Neural cell (in vitro differentiated cells): ENCODE results near the gene TAF3. TPM values are rescaled to one million over a fixed set of nuclear protein-coding genes. Genes with fewer than 3 reads are reported as not detected.

Source experiments
- H2AFZ ChIP-seq: fragments of 200-600, 300-800 bp; sonication (generic), shearing (Covaris generic); 2 replicates; pipeline ENCODE4 v1.6.0; 2014; ENCODE audit warnings: low read depth, mild to moderate bottlenecking, antibody characterized with exemption, low read length, moderate library complexity
- H3F3A ChIP-seq: fragments of 200-600 bp; shearing (Covaris generic); 2 replicates; pipeline ENCODE4 v1.6.1; 2016; ENCODE audit warnings: mild to moderate bottlenecking, moderate library complexity, mixed read lengths, antibody characterized with exemption, low read length; ENCODE audit not compliant: insufficient read depth, poor library complexity, severe bottlenecking
- H3K27ac ChIP-seq: fragments of 200-600, 300-800 bp; sonication (generic), shearing (Covaris generic); 2 replicates; pipeline ENCODE4 v1.5.1; 2014; ENCODE audit warnings: mild to moderate bottlenecking, low read length, moderate library complexity
- H3K27me3 ChIP-seq: fragments of 300-800, 200-600 bp; sonication (generic), shearing (Covaris generic); 2 replicates; pipeline ENCODE4 v1.6.0; 2014; ENCODE audit warnings: mild to moderate bottlenecking, low read depth, low read length, moderate library complexity; ENCODE audit not compliant: insufficient read depth
- H3K36me3 ChIP-seq: fragments of 300-800, 200-600 bp; sonication (generic), shearing (Covaris generic); 2 replicates; pipeline ENCODE4 v1.5.1; 2014; ENCODE audit warnings: mild to moderate bottlenecking, antibody characterized with exemption, low read length, moderate library complexity; ENCODE audit not compliant: insufficient read depth
- H3K4me2 ChIP-seq: fragments of 300-800, 200-600 bp; sonication (generic), shearing (Covaris generic); 2 replicates; pipeline ENCODE4 v1.6.0; 2014; ENCODE audit warnings: mild to moderate bottlenecking, low read length
- H3K4me3 ChIP-seq: fragments of 300-800, 200-600 bp; sonication (generic), shearing (Covaris generic); 2 replicates; pipeline ENCODE4 v1.5.1; 2014; ENCODE audit warnings: mild to moderate bottlenecking, low read length, moderate library complexity
- H3K79me2 ChIP-seq: fragments of 200-600 bp; shearing (Covaris generic); replicated peaks from 2 replicates; pipeline ENCODE4 v1.6.0; 2014; ENCODE audit warnings: mild to moderate bottlenecking, low read length, moderate library complexity; ENCODE audit not compliant: insufficient read depth
- H3K9ac ChIP-seq: fragments of 300-800, 200-600 bp; sonication (generic), shearing (Covaris generic); 2 replicates; pipeline ENCODE4 v1.6.1; 2016; ENCODE audit warnings: mild to moderate bottlenecking, low read length, mixed read lengths
- H3K9me2 ChIP-seq: fragments of 200-600 bp; shearing (Covaris generic); 2 replicates; pipeline ENCODE4 v1.6.1; 2016; ENCODE audit warnings: mild to moderate bottlenecking, low read length, mixed read lengths; ENCODE audit not compliant: insufficient read depth
- H3K9me3 ChIP-seq: fragments of 200-600, 300-800 bp; sonication (generic), shearing (Covaris generic); 2 replicates; pipeline ENCODE4 v1.6.1; 2016; ENCODE audit warnings: mild to moderate bottlenecking, mixed run types, low read length, moderate library complexity, mixed read lengths
- H4K20me1 ChIP-seq: fragments of 200-600 bp; shearing (Covaris generic); 2 replicates; pipeline ENCODE4 v1.6.1; 2016; ENCODE audit warnings: mild to moderate bottlenecking, mixed run types; ENCODE audit not compliant: insufficient read depth
- EP300 ChIP-seq: fragments of 450-650 bp; conservative IDR thresholded peaks from 2 replicates; pipeline ENCODE4 v1.6.1; 2014; ENCODE audit warnings: antibody characterized with exemption, mild to moderate bottlenecking, moderate library complexity; ENCODE audit not compliant: poor library complexity, severe bottlenecking
- EZH2 ChIP-seq: fragments of 200-600, 300-800 bp; shearing (Covaris generic), sonication (generic); IDR thresholded peaks from 2 replicates; pipeline ENCODE4 v1.6.1; 2014; ENCODE audit warnings: antibody characterized with exemption, low read length, borderline replicate concordance, mild to moderate bottlenecking; ENCODE audit not compliant: insufficient read depth, poor library complexity, severe bottlenecking
- MXI1 ChIP-seq: fragments of 450-650 bp; conservative IDR thresholded peaks from 2 replicates; pipeline ENCODE4 v1.6.1; 2014; ENCODE audit warnings: antibody characterized with exemption, mild to moderate bottlenecking; ENCODE audit not compliant: poor library complexity, severe bottlenecking
- POLR2AphosphoS5 ChIP-seq: IDR thresholded peaks from 2 replicates; pipeline ENCODE4 v1.6.1; 2012
- RAD21 ChIP-seq: fragments of 450-650 bp; conservative IDR thresholded peaks from 2 replicates; pipeline ENCODE4 v1.6.1; 2014; ENCODE audit warnings: antibody characterized with exemption, mild to moderate bottlenecking, moderate library complexity
- SMC3 ChIP-seq: fragments of 450-650 bp; conservative IDR thresholded peaks from 2 replicates; pipeline ENCODE4 v1.6.1; 2014; ENCODE audit warnings: antibody characterized with exemption, mild to moderate bottlenecking, moderate library complexity; ENCODE audit not compliant: poor library complexity
- TAF1 ChIP-seq: IDR thresholded peaks from 2 replicates; pipeline ENCODE4 v1.6.1; 2012; ENCODE audit warnings: low read depth
- polyA plus RNA-seq: library from polyadenylated mRNA; depleted of rRNA; stranded (reverse); fragments of >200 nt; gene quantifications from 2 replicates; pipeline ENCODE4 v1.2.3, GENCODE V29; 2014
- TF ChIP-seq, protein P1 (sequence below): fragments of 450-650 bp; IDR thresholded peaks from 2 replicates; pipeline ENCODE4 v1.5.1; 2014; ENCODE audit warnings: antibody characterized with exemption, mild to moderate bottlenecking, moderate library complexity; ENCODE audit not compliant: poor library complexity, severe bottlenecking

TAF3 gene
- polyA plus RNA-seq, 1 donor from 2014 or later, result 2.0 TPM

DNA sequence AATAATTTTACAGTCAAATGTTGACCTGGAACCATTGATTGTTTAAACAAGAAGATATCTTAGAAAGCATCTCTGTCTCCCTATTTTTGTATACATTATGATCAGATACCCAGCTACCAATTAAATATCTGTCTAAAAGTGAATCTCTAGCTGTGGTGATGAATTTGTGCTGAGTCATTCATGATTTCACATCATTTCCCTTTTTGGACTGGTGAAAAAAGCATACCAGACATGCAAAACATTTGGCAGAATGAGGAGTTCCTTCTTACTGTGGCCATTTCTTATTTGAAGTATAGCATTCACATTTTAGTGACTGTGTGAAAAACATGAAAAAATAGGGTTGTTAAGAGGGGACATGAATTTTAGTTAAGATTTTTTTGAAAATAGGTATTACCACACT is 138.2 kb downstream of the TAF3 start:
- Histone ChIP-seq H4K20me1 (no peaks in the 10 kb centered on the region), H3K4me3 (no peak overlapping the region), H3K27me3 (no peaks in the 10 kb centered on the region), H2AFZ (no peak overlapping the region), H3K27ac (no peak overlapping the region), H3K36me3 (no peaks in the 10 kb centered on the region), H3K4me2 (no peak overlapping the region), H3K9me2 (no peaks in the 10 kb centered on the region), H3K9me3 (no peaks in the 10 kb centered on the region), H3F3A (no peaks in the 10 kb centered on the region), H3K79me2 (no peaks in the 10 kb centered on the region), H3K9ac (no peak overlapping the region)
- TF ChIP-seq EP300 (no peak), POLR2AphosphoS5 (no peak), MXI1 (no peak), RAD21 (no peak)

DNA sequence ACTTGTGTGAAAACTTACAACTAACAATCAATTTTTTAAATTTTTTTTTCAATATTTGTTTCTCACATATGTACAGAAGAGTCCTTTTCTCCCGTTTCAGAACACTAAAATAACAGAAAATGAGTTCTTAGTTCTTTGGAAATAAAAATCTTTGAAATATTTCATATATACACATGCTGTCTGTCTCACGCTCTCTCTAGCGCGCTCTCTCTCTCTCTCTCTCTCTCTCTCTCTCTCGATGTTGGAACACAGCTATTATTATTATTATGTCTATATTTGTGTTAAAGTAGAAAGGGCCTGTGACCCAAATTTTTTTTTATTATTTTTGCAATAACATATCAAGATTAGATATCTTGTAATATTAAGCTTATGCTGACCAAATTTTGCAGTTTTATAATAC is 139.3 kb downstream of the TAF3 start:
- no peak overlapping the region for H3K9ac ChIP-seq
- no peak overlapping the region for H3K4me2 ChIP-seq
- H3K4me3 ChIP-seq, result no peak overlapping the region
- no peaks in the 10 kb centered on the region for H3K36me3 ChIP-seq
- H3K9me3 ChIP-seq, result no peaks in the 10 kb centered on the region
- no peak overlapping the region for H2AFZ ChIP-seq
- no peaks in the 10 kb centered on the region for H4K20me1 ChIP-seq
- TF ChIP-seq, protein P1, sequence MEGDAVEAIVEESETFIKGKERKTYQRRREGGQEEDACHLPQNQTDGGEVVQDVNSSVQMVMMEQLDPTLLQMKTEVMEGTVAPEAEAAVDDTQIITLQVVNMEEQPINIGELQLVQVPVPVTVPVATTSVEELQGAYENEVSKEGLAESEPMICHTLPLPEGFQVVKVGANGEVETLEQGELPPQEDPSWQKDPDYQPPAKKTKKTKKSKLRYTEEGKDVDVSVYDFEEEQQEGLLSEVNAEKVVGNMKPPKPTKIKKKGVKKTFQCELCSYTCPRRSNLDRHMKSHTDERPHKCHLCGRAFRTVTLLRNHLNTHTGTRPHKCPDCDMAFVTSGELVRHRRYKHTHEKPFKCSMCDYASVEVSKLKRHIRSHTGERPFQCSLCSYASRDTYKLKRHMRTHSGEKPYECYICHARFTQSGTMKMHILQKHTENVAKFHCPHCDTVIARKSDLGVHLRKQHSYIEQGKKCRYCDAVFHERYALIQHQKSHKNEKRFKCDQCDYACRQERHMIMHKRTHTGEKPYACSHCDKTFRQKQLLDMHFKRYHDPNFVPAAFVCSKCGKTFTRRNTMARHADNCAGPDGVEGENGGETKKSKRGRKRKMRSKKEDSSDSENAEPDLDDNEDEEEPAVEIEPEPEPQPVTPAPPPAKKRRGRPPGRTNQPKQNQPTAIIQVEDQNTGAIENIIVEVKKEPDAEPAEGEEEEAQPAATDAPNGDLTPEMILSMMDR, result no peak
- TF ChIP-seq RAD21 (no peak), EZH2 (no peak), MXI1 (no peak), EP300 (no peak), POLR2AphosphoS5 (no peak)
- no peaks in the 10 kb centered on the region for H3K9me2 ChIP-seq
- no peaks in the 10 kb centered on the region for H3K79me2 ChIP-seq
- H3F3A ChIP-seq, result no peaks in the 10 kb centered on the region
- no peak overlapping the region for H3K27ac ChIP-seq
- no peaks in the 10 kb centered on the region for H3K27me3 ChIP-seq

DNA sequence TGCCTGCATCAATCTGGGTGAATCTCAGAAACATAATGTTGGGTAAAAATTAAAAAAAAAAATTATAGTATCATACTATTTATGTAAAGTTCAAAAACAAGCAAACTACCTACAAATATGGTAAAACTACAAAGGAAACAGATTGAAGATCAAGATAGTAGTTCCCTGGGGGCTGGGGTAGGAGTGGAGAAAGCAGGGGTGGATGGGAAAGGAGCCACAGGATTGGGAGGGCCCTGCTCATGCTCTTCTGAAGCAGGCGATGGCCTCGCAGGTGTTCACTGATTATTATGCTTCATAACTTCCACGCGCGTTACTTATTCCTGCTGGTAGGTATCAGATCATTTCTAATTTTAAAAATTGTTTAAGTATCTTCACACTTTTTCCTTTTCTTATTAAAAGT is 140.1 kb downstream of the TAF3 start:
- H3F3A ChIP-seq, result no peaks in the 10 kb centered on the region
- H3K9me3 ChIP-seq, result no peaks in the 10 kb centered on the region
- no peaks in the 10 kb centered on the region for H3K9me2 ChIP-seq
- no peak overlapping the region for H3K9ac ChIP-seq
- no peak overlapping the region for H2AFZ ChIP-seq
- H3K79me2 ChIP-seq, result no peaks in the 10 kb centered on the region
- H4K20me1 ChIP-seq, result no peaks in the 10 kb centered on the region
- no peaks in the 10 kb centered on the region for H3K36me3 ChIP-seq
- H3K4me3 ChIP-seq, result no peak overlapping the region
- no peak overlapping the region for H3K4me2 ChIP-seq
- TF ChIP-seq POLR2AphosphoS5, result no peak
- no peak for TF ChIP-seq TAF1
- no peak for TF ChIP-seq EZH2
- TF ChIP-seq SMC3, result no peak
- TF ChIP-seq, protein P1, result no peak
- H3K27ac ChIP-seq, result no peak overlapping the region
- no peaks in the 10 kb centered on the region for H3K27me3 ChIP-seq
